ENCODE data around the gene PDE2A.
"Not testable (repeated sequence)": the region's sequence is repeated elsewhere in the genome, so short reads cannot be mapped to it uniquely, and the experiment has no call there.

The PDE2A gene

DNA sequence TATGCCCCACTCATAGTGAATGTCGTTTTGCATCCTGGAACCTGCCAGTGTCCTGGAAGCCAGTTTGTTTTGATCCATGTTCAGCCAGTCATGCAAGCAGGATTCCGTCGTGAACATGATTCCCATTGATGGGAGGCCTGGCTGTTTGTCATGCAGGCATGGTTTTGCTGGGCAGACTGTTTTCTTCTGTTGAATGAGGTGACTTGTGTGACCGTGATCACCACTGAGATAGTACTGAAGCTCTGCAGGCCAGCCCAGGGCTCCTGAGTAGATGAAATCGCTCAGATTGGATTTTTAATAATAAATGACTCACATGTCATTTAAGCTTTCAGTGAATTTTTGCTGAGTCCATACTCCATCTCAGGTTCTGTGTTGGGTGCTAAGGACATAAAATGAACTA, 117.8 kb downstream of the PDE2A start:
- Histone ChIP-seq H3K9me3 (ENCODE audit: control insufficient read depth, low read length) (no peaks in the 10 kb centered on the region), H3K36me3 (ENCODE audit: control insufficient read depth, insufficient read depth, low read length) (no peaks in the 10 kb centered on the region), H3K4me1 (ENCODE audit: control insufficient read depth, insufficient read depth, low read length, poor library complexity, severe bottlenecking) (no peaks in the 10 kb centered on the region), H3K27ac (ENCODE audit: insufficient read depth, low read length, poor library complexity, severe bottlenecking) (no peak overlapping the region), H3K4me3 (ENCODE audit: insufficient read depth, low read depth, low read length, poor library complexity, severe bottlenecking) (no peak overlapping the region), H3K27me3 (replicated peaks; ENCODE audit: control insufficient read depth, insufficient read depth, low read length, poor library complexity, severe bottlenecking) (no peaks in the 10 kb centered on the region)
- DNase-seq, result no peak

DNA sequence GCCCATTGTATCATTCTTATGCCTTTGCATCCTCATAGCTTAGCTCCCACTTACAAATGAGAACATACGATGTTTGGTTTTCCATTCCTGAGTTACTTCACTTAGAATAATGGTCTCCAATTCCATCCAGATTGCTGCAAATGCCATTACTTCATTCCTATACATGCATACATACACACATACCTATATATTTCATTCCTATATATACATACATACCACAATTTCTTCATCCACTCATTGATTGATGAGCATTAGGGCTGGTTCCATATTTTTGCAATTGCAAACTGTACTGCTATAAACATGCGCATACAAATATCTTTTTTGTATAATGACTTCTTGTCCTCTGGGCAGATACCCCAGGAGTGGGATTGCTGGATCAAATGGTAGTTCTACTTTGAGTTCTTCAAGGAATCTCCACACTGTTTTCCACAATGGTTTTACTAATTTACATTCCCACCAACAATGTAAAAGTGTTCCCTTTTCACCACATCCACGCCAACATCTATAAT, 119.2 kb downstream of the PDE2A start:
- H3K27me3 ChIP-seq (replicated peaks; ENCODE audit: control insufficient read depth, insufficient read depth, low read length, poor library complexity, severe bottlenecking); H3K4me3 ChIP-seq (ENCODE audit: insufficient read depth, low read depth, low read length, poor library complexity, severe bottlenecking); H3K27ac ChIP-seq (ENCODE audit: insufficient read depth, low read length, poor library complexity, severe bottlenecking): not testable (repeated sequence)

DNA sequence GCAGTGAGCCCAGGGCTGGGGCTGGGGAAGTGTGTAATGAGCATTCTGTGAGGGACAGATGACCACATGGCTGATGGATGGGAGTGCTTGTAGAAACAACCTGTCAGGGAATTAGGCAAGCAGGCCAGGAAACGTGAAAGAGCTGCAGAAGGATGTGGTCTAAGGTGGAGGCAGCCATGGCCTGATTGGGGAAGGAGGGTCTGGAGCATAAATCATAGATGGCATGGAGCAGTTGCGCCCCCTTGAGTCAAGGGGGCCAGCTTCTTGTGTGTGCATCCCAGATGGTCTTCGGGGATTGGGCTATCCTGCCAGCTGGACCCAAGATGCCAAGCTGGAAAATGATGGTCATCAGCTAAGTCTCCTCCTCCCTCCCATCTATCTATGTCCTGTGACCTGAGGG, 120.5 kb downstream of the PDE2A start:
- no peaks in the 10 kb centered on the region for H3K36me3 ChIP-seq (ENCODE audit: control insufficient read depth, insufficient read depth, low read length)
- H3K4me1 ChIP-seq (ENCODE audit: control insufficient read depth, insufficient read depth, low read length, poor library complexity, severe bottlenecking), result no peaks in the 10 kb centered on the region
- no peak overlapping the region for H3K27ac ChIP-seq (ENCODE audit: insufficient read depth, low read length, poor library complexity, severe bottlenecking)
- H3K27me3 ChIP-seq (replicated peaks; ENCODE audit: control insufficient read depth, insufficient read depth, low read length, poor library complexity, severe bottlenecking), result no peaks in the 10 kb centered on the region
- H3K9me3 ChIP-seq (ENCODE audit: control insufficient read depth, low read length), result no peaks in the 10 kb centered on the region
- H3K4me3 ChIP-seq (ENCODE audit: insufficient read depth, low read depth, low read length, poor library complexity, severe bottlenecking), result no peak overlapping the region
- no peak for DNase-seq

More for the DNA sequence above, 119.2 kb downstream of the PDE2A start:
- DNase-seq; H3K36me3 ChIP-seq (ENCODE audit: control insufficient read depth, insufficient read depth, low read length); H3K9me3 ChIP-seq (ENCODE audit: control insufficient read depth, low read length); H3K4me1 ChIP-seq (ENCODE audit: control insufficient read depth, insufficient read depth, low read length, poor library complexity, severe bottlenecking): not testable (repeated sequence)

DNA sequence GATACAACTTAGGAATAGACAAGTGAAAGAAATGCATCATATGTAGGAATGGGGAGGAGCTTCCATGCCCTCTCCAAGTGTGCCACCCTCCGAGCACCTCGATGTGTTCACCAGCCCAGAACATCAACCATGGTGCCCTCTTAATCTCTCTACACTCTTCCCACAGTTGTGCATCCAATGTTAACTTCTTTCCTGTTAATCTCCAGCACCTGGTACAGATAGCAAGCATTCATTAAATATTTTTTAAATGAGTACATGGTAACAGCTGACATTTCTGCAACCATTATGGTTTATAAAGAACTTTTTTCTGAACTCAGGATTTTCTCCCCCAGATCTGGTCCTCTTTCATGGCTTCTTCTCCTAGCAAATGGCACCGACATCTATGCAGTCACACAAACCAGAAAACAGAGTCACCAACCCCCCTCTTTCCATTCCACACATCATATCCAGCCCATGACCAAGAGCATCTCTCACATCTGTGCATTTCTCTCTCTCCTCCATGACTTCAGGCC, 121.8 kb downstream of the PDE2A start:
- H3K27me3 ChIP-seq (replicated peaks; ENCODE audit: control insufficient read depth, insufficient read depth, low read length, poor library complexity, severe bottlenecking), result no peaks in the 10 kb centered on the region
- H3K4me1 ChIP-seq (ENCODE audit: control insufficient read depth, insufficient read depth, low read length, poor library complexity, severe bottlenecking), result no peaks in the 10 kb centered on the region
- no peak for DNase-seq
- H3K9me3 ChIP-seq (ENCODE audit: control insufficient read depth, low read length), result no peaks in the 10 kb centered on the region
- H3K27ac ChIP-seq (ENCODE audit: insufficient read depth, low read length, poor library complexity, severe bottlenecking), result no peak overlapping the region
- H3K4me3 ChIP-seq (ENCODE audit: insufficient read depth, low read depth, low read length, poor library complexity, severe bottlenecking), result no peak overlapping the region
- H3K36me3 ChIP-seq (ENCODE audit: control insufficient read depth, insufficient read depth, low read length), result no peaks in the 10 kb centered on the region

DNA sequence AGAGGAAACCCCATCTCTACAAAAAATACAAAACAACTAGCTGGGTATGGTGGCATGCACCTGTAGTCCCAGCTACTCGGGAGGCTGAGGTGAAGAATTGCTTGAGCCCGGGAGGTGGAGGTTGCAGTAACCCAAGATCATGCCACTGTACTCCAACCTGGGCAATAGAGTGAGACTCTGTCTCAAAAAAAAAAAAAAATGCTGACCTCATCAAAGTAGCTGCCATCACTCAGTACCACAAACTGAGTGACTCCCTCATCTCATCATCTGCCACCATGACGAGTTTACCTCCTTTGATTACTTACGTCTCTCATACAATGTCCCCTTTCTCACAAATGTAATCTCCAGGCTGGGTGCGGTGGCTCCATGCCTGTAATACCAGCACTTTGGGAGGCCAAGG, 122.7 kb downstream of the PDE2A start:
- Histone ChIP-seq H3K4me3 (ENCODE audit: insufficient read depth, low read depth, low read length, poor library complexity, severe bottlenecking) (no peak overlapping the region), H3K27me3 (replicated peaks; ENCODE audit: control insufficient read depth, insufficient read depth, low read length, poor library complexity, severe bottlenecking) (no peaks in the 10 kb centered on the region), H3K9me3 (ENCODE audit: control insufficient read depth, low read length) (no peaks in the 10 kb centered on the region), H3K4me1 (ENCODE audit: control insufficient read depth, insufficient read depth, low read length, poor library complexity, severe bottlenecking) (no peaks in the 10 kb centered on the region), H3K36me3 (ENCODE audit: control insufficient read depth, insufficient read depth, low read length) (no peaks in the 10 kb centered on the region), H3K27ac (ENCODE audit: insufficient read depth, low read length, poor library complexity, severe bottlenecking) (no peak overlapping the region)
- DNase-seq, result no peak

DNA sequence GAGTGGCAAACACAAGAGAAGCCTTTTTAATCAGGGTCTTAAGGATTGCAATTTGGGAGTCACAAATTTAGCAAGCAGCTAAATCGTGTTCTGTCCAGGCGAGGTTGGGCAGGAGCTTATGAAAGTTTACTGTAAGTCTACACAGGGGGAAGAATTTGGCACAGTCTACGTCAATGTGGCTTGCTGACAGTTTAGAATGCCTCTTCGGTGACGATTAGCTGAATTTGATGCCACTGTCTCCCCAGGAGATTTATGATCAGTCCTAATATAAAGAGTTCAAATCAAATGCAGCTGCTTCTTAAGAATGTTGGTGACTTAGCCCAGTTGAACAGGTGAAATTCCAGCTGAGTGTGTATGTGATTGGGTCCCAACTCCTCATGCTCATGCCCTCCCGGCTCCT, 125.8 kb downstream of the PDE2A start:
- H3K27me3 ChIP-seq (replicated peaks; ENCODE audit: control insufficient read depth, insufficient read depth, low read length, poor library complexity, severe bottlenecking), result no peaks in the 10 kb centered on the region
- no peaks in the 10 kb centered on the region for H3K36me3 ChIP-seq (ENCODE audit: control insufficient read depth, insufficient read depth, low read length)
- no peak overlapping the region for H3K4me3 ChIP-seq (ENCODE audit: insufficient read depth, low read depth, low read length, poor library complexity, severe bottlenecking)
- no peaks in the 10 kb centered on the region for H3K9me3 ChIP-seq (ENCODE audit: control insufficient read depth, low read length)
- no peak overlapping the region for H3K27ac ChIP-seq (ENCODE audit: insufficient read depth, low read length, poor library complexity, severe bottlenecking)
- no peak for DNase-seq
- H3K4me1 ChIP-seq (ENCODE audit: control insufficient read depth, insufficient read depth, low read length, poor library complexity, severe bottlenecking), result no peaks in the 10 kb centered on the region

DNA sequence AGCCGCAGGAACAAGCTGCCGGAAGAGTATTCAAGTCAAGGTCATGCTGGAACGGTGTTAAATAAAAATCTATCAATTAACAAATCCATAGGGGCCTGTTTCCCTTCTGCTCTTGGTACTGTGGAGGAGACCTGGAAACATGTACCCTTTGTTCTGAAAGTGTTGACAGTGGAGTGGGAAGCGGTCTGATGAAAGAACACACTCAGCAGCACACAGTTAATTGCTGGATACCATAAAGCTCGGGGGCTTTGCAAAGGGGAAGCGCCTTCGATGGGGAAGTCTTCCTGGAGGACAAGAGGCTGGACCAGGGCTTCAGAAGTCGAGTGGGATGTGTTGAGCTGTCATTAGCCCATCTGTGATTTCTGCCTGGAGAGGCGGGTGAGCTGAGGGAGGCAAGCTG, 127.4 kb downstream of the PDE2A start:
- no peak overlapping the region for H3K27ac ChIP-seq (ENCODE audit: insufficient read depth, low read length, poor library complexity, severe bottlenecking)
- H3K36me3 ChIP-seq (ENCODE audit: control insufficient read depth, insufficient read depth, low read length), result no peaks in the 10 kb centered on the region
- no peaks in the 10 kb centered on the region for H3K9me3 ChIP-seq (ENCODE audit: control insufficient read depth, low read length)
- no peak for DNase-seq
- no peak overlapping the region for H3K4me3 ChIP-seq (ENCODE audit: insufficient read depth, low read depth, low read length, poor library complexity, severe bottlenecking)
- no peaks in the 10 kb centered on the region for H3K4me1 ChIP-seq (ENCODE audit: control insufficient read depth, insufficient read depth, low read length, poor library complexity, severe bottlenecking)
- no peaks in the 10 kb centered on the region for H3K27me3 ChIP-seq (replicated peaks; ENCODE audit: control insufficient read depth, insufficient read depth, low read length, poor library complexity, severe bottlenecking)

DNA sequence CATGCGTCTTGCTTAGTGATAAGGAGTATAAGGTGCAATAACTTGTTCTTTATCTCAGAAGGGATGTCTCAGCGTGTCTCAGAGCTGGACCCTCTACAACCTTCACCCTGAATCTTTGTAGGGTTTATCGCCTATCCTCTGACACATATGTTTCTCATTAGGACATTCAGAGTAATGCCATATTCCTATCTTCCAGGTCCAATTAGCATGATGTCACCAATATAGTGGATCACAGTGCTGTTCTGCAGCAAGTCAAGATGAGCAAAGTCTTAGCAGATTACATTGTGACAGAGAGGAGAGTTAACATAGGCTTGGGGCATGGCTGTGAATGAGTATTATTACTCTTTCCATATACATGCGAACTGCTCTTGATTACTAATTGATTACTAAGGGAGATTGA, 129.6 kb downstream of the PDE2A start:
- Histone ChIP-seq H3K4me3 (ENCODE audit: insufficient read depth, low read depth, low read length, poor library complexity, severe bottlenecking) (no peak overlapping the region), H3K27ac (ENCODE audit: insufficient read depth, low read length, poor library complexity, severe bottlenecking) (no peak overlapping the region), H3K27me3 (replicated peaks; ENCODE audit: control insufficient read depth, insufficient read depth, low read length, poor library complexity, severe bottlenecking) (no peaks in the 10 kb centered on the region), H3K9me3 (ENCODE audit: control insufficient read depth, low read length) (no peaks in the 10 kb centered on the region), H3K4me1 (ENCODE audit: control insufficient read depth, insufficient read depth, low read length, poor library complexity, severe bottlenecking) (no peaks in the 10 kb centered on the region), H3K36me3 (ENCODE audit: control insufficient read depth, insufficient read depth, low read length) (no peaks in the 10 kb centered on the region)
- no peak for DNase-seq

DNA sequence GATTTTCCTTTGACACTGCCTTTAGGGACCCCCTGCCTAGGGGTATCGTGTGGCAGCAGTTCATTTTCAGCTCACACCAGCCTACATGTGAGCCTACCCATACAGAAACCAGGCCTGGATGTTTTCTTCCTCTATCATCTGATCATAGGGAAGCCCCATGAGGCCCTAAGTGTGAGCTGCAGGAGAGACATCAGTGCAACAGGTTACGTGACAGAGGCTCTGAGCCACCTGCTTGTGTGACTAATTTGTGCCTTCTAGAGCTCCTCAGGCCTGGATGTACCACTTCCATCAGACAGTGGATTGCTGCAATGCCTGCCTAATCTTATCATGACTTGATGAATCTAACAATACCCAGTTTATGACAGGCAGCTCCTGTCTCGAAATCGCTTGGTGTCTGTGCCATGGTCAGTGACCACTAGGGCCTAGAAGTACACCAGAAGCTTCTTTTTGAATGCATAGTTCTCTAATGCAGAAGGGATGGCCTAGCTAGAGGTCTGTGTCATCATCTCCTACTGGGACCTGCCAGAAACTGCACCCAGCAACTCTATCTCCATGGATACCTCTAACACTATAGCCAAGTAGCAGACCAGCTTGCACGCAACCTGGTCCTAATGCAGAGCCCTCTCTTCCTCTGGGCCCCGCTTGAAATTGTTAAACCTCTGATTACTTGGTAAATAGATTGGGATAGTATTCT, 130.2 kb downstream of the PDE2A start:
- Histone ChIP-seq H3K4me1 (ENCODE audit: control insufficient read depth, insufficient read depth, low read length, poor library complexity, severe bottlenecking) (no peaks in the 10 kb centered on the region), H3K9me3 (ENCODE audit: control insufficient read depth, low read length) (no peaks in the 10 kb centered on the region), H3K4me3 (ENCODE audit: insufficient read depth, low read depth, low read length, poor library complexity, severe bottlenecking) (no peak overlapping the region), H3K27ac (ENCODE audit: insufficient read depth, low read length, poor library complexity, severe bottlenecking) (no peak overlapping the region), H3K27me3 (replicated peaks; ENCODE audit: control insufficient read depth, insufficient read depth, low read length, poor library complexity, severe bottlenecking) (no peaks in the 10 kb centered on the region), H3K36me3 (ENCODE audit: control insufficient read depth, insufficient read depth, low read length) (no peaks in the 10 kb centered on the region)
- DNase-seq, result no peak

DNA sequence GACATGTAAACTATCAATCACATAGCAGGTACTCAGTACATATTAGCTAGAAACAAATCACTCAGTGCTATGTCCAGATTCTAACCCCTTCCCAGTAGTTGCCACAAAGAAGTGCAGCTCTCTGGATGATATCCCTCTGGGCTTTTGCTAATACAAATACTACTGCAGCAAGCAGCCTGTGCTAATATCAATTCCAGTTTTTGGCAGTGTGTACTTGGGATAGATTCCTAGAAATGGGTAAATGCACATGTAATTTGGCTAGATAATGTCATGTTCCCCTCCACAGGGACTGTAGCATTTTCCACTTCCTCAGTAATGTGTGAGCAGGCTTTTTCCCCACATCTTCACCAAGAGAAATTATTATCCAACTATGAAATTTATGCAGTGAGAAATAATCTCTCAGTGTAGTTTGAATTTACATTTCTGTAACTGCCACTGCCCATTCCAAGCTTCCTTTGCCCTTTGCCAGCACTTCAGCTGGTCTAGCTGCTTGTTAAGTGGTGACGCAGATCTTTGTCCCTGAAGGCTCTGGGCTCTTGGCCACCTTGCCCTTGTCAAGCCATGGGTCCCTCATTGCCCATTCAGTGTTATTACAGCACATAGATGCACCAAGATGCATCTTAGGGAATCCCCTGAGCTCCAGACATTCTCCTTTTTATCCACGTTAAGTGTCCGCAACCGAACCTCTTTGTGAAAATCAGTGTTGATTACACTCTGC, 132.8 kb downstream of the PDE2A start:
- no peak for DNase-seq
- Histone ChIP-seq H3K4me3 (ENCODE audit: insufficient read depth, low read depth, low read length, poor library complexity, severe bottlenecking) (no peak overlapping the region), H3K27ac (ENCODE audit: insufficient read depth, low read length, poor library complexity, severe bottlenecking) (no peak overlapping the region), H3K36me3 (ENCODE audit: control insufficient read depth, insufficient read depth, low read length) (no peaks in the 10 kb centered on the region), H3K4me1 (ENCODE audit: control insufficient read depth, insufficient read depth, low read length, poor library complexity, severe bottlenecking) (no peaks in the 10 kb centered on the region), H3K27me3 (replicated peaks; ENCODE audit: control insufficient read depth, insufficient read depth, low read length, poor library complexity, severe bottlenecking) (no peaks in the 10 kb centered on the region), H3K9me3 (ENCODE audit: control insufficient read depth, low read length) (no peaks in the 10 kb centered on the region)

Measured in effector memory CD4-positive, alpha-beta T cell (primary cell).